WTC11 (cell line): Measurements from ENCODE around the gene MESD. TPM values are rescaled to one million over a fixed set of nuclear protein-coding genes. Genes with fewer than 3 reads are reported as not detected.

Source experiments
- ATAC-seq: fragments of 200-7000 bp; cut with Tn5 transposase; 2 replicates; pipeline ENCODE4 v1.10.0; 2021; ENCODE audit warnings: mild to moderate bottlenecking, moderate library complexity
- CTCF ChIA-PET: fragments of 300-600 bp; sonication (Branson Sonifier 250); formaldehyde crosslinking; loops from one replicate; lab custom pipeline; 2021; ENCODE audit warnings: antibody characterized with exemption; lab: Charles Lee
- POLR2A ChIA-PET: fragments of 350-600 bp; sonication (Branson Sonifier 250); formaldehyde crosslinking; loops from one replicate; lab custom pipeline; 2021; ENCODE audit warnings: antibody characterized with exemption; lab: Charles Lee
- DNase-seq: peaks from one replicate; pipeline ENCODE4 v3.0.0; 2021; ENCODE audit warnings: low spot score
- H3K27ac Mint-ChIP-seq: 2 replicates; pipeline ENCODE4 v1.8.0; 2021; ENCODE audit warnings: mixed read lengths
- H3K27me3 Mint-ChIP-seq: 2 replicates; pipeline ENCODE4 v1.8.0; 2021; ENCODE audit warnings: low read depth, mild to moderate bottlenecking, moderate library complexity, mixed read lengths
- H3K36me3 Mint-ChIP-seq: 2 replicates; pipeline ENCODE4 v1.8.0; 2021; ENCODE audit warnings: mixed read lengths
- H3K4me1 Mint-ChIP-seq: 2 replicates; pipeline ENCODE4 v1.8.0; 2022; ENCODE audit warnings: mixed read lengths
- H3K4me3 Mint-ChIP-seq: 2 replicates; pipeline ENCODE4 v1.8.0; 2021; ENCODE audit warnings: mild to moderate bottlenecking, moderate library complexity, mixed read lengths
- H3K9me3 Mint-ChIP-seq: 2 replicates; pipeline ENCODE4 v1.8.0; 2021; ENCODE audit warnings: mixed read lengths
- ATF1 ChIP-seq: sonication (generic); formaldehyde crosslinking; IDR thresholded peaks from 2 replicates; pipeline ENCODE4 v1.8.1; 2023; ENCODE audit warnings: mild to moderate bottlenecking, moderate library complexity, missing genetic modification reagents
- CREB1 ChIP-seq: sonication (generic); formaldehyde crosslinking; IDR thresholded peaks from 2 replicates; pipeline ENCODE4 v1.8.0; 2023; ENCODE audit warnings: mild to moderate bottlenecking, missing genetic modification reagents
- GTF2I ChIP-seq: fragments of 250-450 bp; sonication (Bioruptor Pico); conservative IDR thresholded peaks from 2 replicates; pipeline ENCODE4 v1.4.0; 2021; ENCODE audit warnings: mild to moderate bottlenecking
- HMGA2 ChIP-seq: fragments of 250-450 bp; sonication (Bioruptor Pico); IDR thresholded peaks from 2 replicates; pipeline ENCODE4 v1.4.0; 2021; ENCODE audit warnings: mild to moderate bottlenecking, moderate library complexity
- KAT7 ChIP-seq: sonication (generic); formaldehyde crosslinking; IDR thresholded peaks from 2 replicates; pipeline ENCODE4 v1.8.1; 2023; ENCODE audit warnings: missing genetic modification reagents, mild to moderate bottlenecking, borderline replicate concordance
- MXD4 ChIP-seq: fragments of 250-450 bp; sonication (Bioruptor Pico); IDR thresholded peaks from 2 replicates; pipeline ENCODE4 v1.8.0; 2021; ENCODE audit warnings: mild to moderate bottlenecking, moderate library complexity, borderline replicate concordance
- NFATC4 ChIP-seq: fragments of 250-450 bp; sonication (Bioruptor Pico); IDR thresholded peaks from 2 replicates; pipeline ENCODE4 v1.9.0; 2021; ENCODE audit warnings: mild to moderate bottlenecking
- NFE2L1 ChIP-seq: sonication (generic); formaldehyde crosslinking; IDR thresholded peaks from 2 replicates; pipeline ENCODE4 v1.8.1; 2023; ENCODE audit warnings: missing genetic modification reagents
- NR3C1 ChIP-seq: sonication (generic); formaldehyde crosslinking; conservative IDR thresholded peaks from 2 replicates; pipeline ENCODE4 v1.8.1; 2023; ENCODE audit warnings: low read depth, mild to moderate bottlenecking, missing genetic modification reagents
- OVOL2 ChIP-seq: fragments of 250-450 bp; sonication (Bioruptor Pico); IDR thresholded peaks from 2 replicates; pipeline ENCODE4 v1.9.0; 2021; ENCODE audit warnings: mild to moderate bottlenecking, borderline replicate concordance
- SMAD4 ChIP-seq: sonication (generic); formaldehyde crosslinking; IDR thresholded peaks from 2 replicates; pipeline ENCODE4 v1.8.0; 2022; ENCODE audit warnings: mild to moderate bottlenecking, missing genetic modification reagents
- TEAD4 ChIP-seq: sonication (generic); formaldehyde crosslinking; IDR thresholded peaks from 2 replicates; pipeline ENCODE4 v1.8.0; 2022; ENCODE audit warnings: mild to moderate bottlenecking, missing genetic modification reagents
- ZNF232 ChIP-seq: sonication (generic); formaldehyde crosslinking; IDR thresholded peaks from 2 replicates; pipeline ENCODE4 v1.8.0; 2022; ENCODE audit warnings: mild to moderate bottlenecking, missing genetic modification reagents
- ZNF416 ChIP-seq: fragments of 250-450 bp; sonication (Bioruptor Pico); IDR thresholded peaks from 2 replicates; pipeline ENCODE4 v1.9.0; 2021; ENCODE audit warnings: mild to moderate bottlenecking, inconsistent platforms
- total RNA-seq: library from RNA; stranded (reverse); gene quantifications from 3 replicates; pipeline ENCODE4 v1.2.3, GENCODE V29; 2021
- TF ChIP-seq, protein P1 (sequence below): sonication (generic); formaldehyde crosslinking; IDR thresholded peaks from 2 replicates; pipeline ENCODE4 v1.8.0; 2022; ENCODE audit warnings: mild to moderate bottlenecking, missing genetic modification reagents
- TF ChIP-seq, protein P2 (sequence below): sonication (generic); formaldehyde crosslinking; IDR thresholded peaks from 2 replicates; pipeline ENCODE4 v1.8.1; 2023; ENCODE audit warnings: mild to moderate bottlenecking, missing genetic modification reagents, moderate library complexity
- TF ChIP-seq, protein P3 (sequence below): sonication (generic); formaldehyde crosslinking; IDR thresholded peaks from 2 replicates; pipeline ENCODE4 v1.8.1; 2023; ENCODE audit warnings: mild to moderate bottlenecking, missing genetic modification reagents, moderate library complexity
- TF ChIP-seq, protein P4 (sequence below): sonication (generic); formaldehyde crosslinking; IDR thresholded peaks from 2 replicates; pipeline ENCODE4 v1.8.0; 2022; ENCODE audit warnings: missing genetic modification reagents
- TF ChIP-seq, protein P5 (sequence below): sonication (generic); formaldehyde crosslinking; IDR thresholded peaks from 2 replicates; pipeline ENCODE4 v1.8.0; 2023; ENCODE audit warnings: missing genetic modification reagents, mild to moderate bottlenecking, borderline replicate concordance

The MESD gene
- total RNA-seq, 1 experiment from 2014 or later = 28.3 TPM

DNA sequence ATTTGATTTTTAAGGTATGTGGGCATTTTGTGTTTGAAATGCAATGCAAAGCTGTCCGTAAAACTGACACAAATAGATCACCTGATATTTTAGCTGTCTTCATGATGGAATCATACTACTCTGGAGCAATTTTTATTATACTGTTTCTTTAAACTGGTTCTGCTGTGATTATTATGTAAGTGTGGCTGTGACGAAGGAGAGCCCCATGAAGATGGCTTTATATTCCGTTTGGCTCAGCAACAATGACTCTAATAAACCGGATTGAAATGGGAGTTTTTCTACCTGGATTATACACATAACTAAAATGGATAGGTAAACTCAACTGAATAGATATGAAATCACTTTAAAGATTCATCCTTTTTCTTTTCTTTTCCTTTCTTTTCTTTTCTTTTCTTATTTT is 20.5 kb upstream of the MESD start:
- Mint-ChIP-seq H3K4me1 (no peaks in the 10 kb centered on the region), H3K27me3 (no peaks in the 10 kb centered on the region), H3K27ac (no peak overlapping the region), H3K4me3 (no peak overlapping the region)
- CTCF ChIA-PET = no interaction called here
- no peak for DNase-seq
- TF ChIP-seq OVOL2 (CRISPR knock-in tag) = no peak
- TF ChIP-seq, protein P1, sequence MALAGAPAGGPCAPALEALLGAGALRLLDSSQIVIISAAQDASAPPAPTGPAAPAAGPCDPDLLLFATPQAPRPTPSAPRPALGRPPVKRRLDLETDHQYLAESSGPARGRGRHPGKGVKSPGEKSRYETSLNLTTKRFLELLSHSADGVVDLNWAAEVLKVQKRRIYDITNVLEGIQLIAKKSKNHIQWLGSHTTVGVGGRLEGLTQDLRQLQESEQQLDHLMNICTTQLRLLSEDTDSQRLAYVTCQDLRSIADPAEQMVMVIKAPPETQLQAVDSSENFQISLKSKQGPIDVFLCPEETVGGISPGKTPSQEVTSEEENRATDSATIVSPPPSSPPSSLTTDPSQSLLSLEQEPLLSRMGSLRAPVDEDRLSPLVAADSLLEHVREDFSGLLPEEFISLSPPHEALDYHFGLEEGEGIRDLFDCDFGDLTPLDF (CRISPR knock-in tag) = no peak
- TF ChIP-seq NR3C1 = no peak
- TF ChIP-seq KAT7 (CRISPR knock-in tag) = no peak
- TF ChIP-seq, protein P2, sequence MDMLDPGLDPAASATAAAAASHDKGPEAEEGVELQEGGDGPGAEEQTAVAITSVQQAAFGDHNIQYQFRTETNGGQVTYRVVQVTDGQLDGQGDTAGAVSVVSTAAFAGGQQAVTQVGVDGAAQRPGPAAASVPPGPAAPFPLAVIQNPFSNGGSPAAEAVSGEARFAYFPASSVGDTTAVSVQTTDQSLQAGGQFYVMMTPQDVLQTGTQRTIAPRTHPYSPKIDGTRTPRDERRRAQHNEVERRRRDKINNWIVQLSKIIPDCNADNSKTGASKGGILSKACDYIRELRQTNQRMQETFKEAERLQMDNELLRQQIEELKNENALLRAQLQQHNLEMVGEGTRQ = no peak
- no peak for TF ChIP-seq MXD4
- TF ChIP-seq HMGA2 (CRISPR knock-in tag) = no peak
- TF ChIP-seq SMAD4 = no peak
- no peak for TF ChIP-seq ATF1 (CRISPR knock-in tag)
- no peak for TF ChIP-seq NFATC4 (CRISPR knock-in tag)
- TF ChIP-seq, protein P3, sequence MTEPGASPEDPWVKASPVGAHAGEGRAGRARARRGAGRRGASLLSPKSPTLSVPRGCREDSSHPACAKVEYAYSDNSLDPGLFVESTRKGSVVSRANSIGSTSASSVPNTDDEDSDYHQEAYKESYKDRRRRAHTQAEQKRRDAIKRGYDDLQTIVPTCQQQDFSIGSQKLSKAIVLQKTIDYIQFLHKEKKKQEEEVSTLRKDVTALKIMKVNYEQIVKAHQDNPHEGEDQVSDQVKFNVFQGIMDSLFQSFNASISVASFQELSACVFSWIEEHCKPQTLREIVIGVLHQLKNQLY = no peak
- no peak for TF ChIP-seq ZNF416 (CRISPR knock-in tag)
- no peak for TF ChIP-seq NFE2L1 (CRISPR knock-in tag)
- no peak for TF ChIP-seq TEAD4 (CRISPR knock-in tag)
- no peak for TF ChIP-seq GTF2I (CRISPR knock-in tag)
- no peak for TF ChIP-seq CREB1 (CRISPR knock-in tag)
- TF ChIP-seq, protein P4, sequence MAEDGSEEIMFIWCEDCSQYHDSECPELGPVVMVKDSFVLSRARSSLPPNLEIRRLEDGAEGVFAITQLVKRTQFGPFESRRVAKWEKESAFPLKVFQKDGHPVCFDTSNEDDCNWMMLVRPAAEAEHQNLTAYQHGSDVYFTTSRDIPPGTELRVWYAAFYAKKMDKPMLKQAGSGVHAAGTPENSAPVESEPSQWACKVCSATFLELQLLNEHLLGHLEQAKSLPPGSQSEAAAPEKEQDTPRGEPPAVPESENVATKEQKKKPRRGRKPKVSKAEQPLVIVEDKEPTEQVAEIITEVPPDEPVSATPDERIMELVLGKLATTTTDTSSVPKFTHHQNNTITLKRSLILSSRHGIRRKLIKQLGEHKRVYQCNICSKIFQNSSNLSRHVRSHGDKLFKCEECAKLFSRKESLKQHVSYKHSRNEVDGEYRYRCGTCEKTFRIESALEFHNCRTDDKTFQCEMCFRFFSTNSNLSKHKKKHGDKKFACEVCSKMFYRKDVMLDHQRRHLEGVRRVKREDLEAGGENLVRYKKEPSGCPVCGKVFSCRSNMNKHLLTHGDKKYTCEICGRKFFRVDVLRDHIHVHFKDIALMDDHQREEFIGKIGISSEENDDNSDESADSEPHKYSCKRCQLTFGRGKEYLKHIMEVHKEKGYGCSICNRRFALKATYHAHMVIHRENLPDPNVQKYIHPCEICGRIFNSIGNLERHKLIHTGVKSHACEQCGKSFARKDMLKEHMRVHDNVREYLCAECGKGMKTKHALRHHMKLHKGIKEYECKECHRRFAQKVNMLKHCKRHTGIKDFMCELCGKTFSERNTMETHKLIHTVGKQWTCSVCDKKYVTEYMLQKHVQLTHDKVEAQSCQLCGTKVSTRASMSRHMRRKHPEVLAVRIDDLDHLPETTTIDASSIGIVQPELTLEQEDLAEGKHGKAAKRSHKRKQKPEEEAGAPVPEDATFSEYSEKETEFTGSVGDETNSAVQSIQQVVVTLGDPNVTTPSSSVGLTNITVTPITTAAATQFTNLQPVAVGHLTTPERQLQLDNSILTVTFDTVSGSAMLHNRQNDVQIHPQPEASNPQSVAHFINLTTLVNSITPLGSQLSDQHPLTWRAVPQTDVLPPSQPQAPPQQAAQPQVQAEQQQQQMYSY (CRISPR knock-in tag) = no peak
- no peak for TF ChIP-seq ZNF232
- TF ChIP-seq, protein P5, sequence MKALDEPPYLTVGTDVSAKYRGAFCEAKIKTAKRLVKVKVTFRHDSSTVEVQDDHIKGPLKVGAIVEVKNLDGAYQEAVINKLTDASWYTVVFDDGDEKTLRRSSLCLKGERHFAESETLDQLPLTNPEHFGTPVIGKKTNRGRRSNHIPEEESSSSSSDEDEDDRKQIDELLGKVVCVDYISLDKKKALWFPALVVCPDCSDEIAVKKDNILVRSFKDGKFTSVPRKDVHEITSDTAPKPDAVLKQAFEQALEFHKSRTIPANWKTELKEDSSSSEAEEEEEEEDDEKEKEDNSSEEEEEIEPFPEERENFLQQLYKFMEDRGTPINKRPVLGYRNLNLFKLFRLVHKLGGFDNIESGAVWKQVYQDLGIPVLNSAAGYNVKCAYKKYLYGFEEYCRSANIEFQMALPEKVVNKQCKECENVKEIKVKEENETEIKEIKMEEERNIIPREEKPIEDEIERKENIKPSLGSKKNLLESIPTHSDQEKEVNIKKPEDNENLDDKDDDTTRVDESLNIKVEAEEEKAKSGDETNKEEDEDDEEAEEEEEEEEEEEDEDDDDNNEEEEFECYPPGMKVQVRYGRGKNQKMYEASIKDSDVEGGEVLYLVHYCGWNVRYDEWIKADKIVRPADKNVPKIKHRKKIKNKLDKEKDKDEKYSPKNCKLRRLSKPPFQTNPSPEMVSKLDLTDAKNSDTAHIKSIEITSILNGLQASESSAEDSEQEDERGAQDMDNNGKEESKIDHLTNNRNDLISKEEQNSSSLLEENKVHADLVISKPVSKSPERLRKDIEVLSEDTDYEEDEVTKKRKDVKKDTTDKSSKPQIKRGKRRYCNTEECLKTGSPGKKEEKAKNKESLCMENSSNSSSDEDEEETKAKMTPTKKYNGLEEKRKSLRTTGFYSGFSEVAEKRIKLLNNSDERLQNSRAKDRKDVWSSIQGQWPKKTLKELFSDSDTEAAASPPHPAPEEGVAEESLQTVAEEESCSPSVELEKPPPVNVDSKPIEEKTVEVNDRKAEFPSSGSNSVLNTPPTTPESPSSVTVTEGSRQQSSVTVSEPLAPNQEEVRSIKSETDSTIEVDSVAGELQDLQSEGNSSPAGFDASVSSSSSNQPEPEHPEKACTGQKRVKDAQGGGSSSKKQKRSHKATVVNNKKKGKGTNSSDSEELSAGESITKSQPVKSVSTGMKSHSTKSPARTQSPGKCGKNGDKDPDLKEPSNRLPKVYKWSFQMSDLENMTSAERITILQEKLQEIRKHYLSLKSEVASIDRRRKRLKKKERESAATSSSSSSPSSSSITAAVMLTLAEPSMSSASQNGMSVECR (CRISPR knock-in tag) = no peak
- TF ChIP-seq, all 79 proteins: peak for 0
- Mint-ChIP-seq H3K36me3 (no peaks in the 10 kb centered on the region), H3K9me3 (no peaks in the 10 kb centered on the region)
- ATAC-seq = no peak
- POLR2A ChIA-PET = no interaction called here
